ENCODE data around the gene PCP4L1.

GRCh38 chr1:161285113-161285512 is 26.6 kb downstream of the PCP4L1 start:
- no peak for TF ChIP-seq CTCF (IDR thresholded peaks at IDR 0.05; ENCODE audit: borderline replicate concordance, extremely low read depth, low read length, poor library complexity, severe bottlenecking)
- no peak for TF ChIP-seq EZH2 (IDR thresholded peaks at IDR 0.05; ENCODE audit: borderline replicate concordance, low read depth, low read length, severe bottlenecking)
